ENCODE data around the gene GLTPD2.

DNA sequence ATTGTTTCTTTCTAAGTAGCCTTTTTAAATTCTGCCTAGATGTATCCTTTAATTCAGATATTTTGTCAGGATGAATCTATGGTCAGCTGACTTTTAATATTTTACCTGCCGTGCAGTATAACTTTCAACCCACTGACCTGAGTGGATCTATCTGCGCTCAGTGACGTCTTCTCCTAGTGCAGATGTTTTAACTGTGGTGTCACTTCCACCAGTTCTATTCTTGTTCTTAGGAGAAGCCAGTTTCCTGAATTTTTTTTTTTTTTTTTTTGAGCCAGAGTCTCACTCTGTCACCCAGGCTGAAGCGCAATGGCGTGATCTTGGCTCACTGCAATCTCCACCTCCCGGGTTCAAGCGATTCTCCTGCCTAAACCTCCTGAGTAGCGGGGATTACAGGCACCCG lies 22.0 kb upstream of the GLTPD2 start:
- TF ChIP-seq, protein P1, sequence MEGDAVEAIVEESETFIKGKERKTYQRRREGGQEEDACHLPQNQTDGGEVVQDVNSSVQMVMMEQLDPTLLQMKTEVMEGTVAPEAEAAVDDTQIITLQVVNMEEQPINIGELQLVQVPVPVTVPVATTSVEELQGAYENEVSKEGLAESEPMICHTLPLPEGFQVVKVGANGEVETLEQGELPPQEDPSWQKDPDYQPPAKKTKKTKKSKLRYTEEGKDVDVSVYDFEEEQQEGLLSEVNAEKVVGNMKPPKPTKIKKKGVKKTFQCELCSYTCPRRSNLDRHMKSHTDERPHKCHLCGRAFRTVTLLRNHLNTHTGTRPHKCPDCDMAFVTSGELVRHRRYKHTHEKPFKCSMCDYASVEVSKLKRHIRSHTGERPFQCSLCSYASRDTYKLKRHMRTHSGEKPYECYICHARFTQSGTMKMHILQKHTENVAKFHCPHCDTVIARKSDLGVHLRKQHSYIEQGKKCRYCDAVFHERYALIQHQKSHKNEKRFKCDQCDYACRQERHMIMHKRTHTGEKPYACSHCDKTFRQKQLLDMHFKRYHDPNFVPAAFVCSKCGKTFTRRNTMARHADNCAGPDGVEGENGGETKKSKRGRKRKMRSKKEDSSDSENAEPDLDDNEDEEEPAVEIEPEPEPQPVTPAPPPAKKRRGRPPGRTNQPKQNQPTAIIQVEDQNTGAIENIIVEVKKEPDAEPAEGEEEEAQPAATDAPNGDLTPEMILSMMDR (conservative IDR thresholded peaks at IDR 0.05; ENCODE audit: low read depth, low read length) = no peak
- TF ChIP-seq EZH2 (IDR thresholded peaks at IDR 0.05; ENCODE audit: borderline replicate concordance, low read depth, low read length, poor library complexity, severe bottlenecking) = no peak

Data from A673 (cell line).